NB4 (cell line): ENCODE data around the gene IL1RL2.

ENCODE experiments used
- CTCF ChIP-seq: IDR thresholded peaks from one replicate; pipeline ENCODE4 v1.5.1; 2012; ENCODE audit warnings: low read depth, low read length
- MYC ChIP-seq: IDR thresholded peaks from 2 replicates; pipeline ENCODE4 v1.6.1; 2011; ENCODE audit warnings: low read depth, low read length
- POLR2A ChIP-seq: IDR thresholded peaks from 2 replicates; pipeline ENCODE4 v1.6.1; 2011; ENCODE audit warnings: mild to moderate bottlenecking; ENCODE audit not compliant: insufficient read length; ENCODE audit errors: extremely low read depth
- TF ChIP-seq, protein P1 (sequence below): IDR thresholded peaks from 2 replicates; pipeline ENCODE4 v1.6.1; 2011; ENCODE audit warnings: low read depth, low read length

DNA sequence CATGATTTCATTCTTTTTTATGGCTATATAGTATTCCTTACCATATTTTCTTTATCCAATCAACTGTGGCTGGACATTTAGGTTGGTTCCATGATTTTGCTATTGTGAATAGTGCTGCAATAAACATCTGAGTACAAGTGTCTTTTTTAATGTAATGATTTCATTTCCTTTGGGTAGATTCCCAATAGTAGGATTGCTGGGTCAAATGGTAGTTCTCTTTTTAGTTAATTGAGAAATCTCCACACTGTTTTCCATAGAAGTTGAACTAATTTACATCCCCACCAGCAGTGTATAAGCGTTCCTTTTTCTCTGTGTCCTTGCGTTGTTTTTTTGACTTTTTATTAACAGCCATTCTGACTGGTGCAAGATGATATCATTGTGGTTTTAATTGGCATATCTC lies 65.4 kb downstream of the IL1RL2 start:
- TF ChIP-seq CTCF, result no peak
- TF ChIP-seq MYC, result no peak
- TF ChIP-seq POLR2A, result no peak
- TF ChIP-seq, protein P1, sequence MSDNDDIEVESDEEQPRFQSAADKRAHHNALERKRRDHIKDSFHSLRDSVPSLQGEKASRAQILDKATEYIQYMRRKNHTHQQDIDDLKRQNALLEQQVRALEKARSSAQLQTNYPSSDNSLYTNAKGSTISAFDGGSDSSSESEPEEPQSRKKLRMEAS, result no peak
